Measurements from ENCODE around the gene ATOSA.

DNA sequence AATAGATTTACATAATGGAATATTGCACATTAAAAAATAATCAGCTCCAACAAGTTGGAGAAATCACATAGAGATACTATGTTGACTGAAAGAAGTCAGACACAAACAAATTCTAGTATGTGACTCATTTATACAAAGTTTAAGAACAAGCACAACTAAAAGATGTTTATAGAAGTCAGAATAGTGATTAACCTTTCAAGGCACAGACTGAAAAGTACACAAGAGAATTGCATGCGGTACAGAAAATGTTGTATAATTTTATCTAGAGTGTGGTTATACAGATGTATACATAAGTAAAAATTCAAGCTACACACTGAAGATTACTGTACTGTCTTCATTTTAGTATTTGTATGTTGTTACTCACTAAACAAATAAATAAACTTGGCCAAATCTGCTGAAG is 19.3 kb upstream of the ATOSA start:
- TF ChIP-seq, protein P1, sequence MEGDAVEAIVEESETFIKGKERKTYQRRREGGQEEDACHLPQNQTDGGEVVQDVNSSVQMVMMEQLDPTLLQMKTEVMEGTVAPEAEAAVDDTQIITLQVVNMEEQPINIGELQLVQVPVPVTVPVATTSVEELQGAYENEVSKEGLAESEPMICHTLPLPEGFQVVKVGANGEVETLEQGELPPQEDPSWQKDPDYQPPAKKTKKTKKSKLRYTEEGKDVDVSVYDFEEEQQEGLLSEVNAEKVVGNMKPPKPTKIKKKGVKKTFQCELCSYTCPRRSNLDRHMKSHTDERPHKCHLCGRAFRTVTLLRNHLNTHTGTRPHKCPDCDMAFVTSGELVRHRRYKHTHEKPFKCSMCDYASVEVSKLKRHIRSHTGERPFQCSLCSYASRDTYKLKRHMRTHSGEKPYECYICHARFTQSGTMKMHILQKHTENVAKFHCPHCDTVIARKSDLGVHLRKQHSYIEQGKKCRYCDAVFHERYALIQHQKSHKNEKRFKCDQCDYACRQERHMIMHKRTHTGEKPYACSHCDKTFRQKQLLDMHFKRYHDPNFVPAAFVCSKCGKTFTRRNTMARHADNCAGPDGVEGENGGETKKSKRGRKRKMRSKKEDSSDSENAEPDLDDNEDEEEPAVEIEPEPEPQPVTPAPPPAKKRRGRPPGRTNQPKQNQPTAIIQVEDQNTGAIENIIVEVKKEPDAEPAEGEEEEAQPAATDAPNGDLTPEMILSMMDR (IDR thresholded peaks at IDR 0.05; ENCODE audit: poor library complexity), result no peak
- TF ChIP-seq EZH2 (IDR thresholded peaks at IDR 0.05; ENCODE audit: borderline replicate concordance), result no peak
